GM12878 (cell line): ENCODE results near the gene WIPF2. TPM values are rescaled to one million over a fixed set of nuclear protein-coding genes. Genes with fewer than 3 reads are reported as not detected.

Experiments
- ATAC-seq: fragments of 200-7000 bp; cut with Tn5 transposase; 3 replicates; pipeline ENCODE4 v1.9.1; 2020; ENCODE audit warnings: mild to moderate bottlenecking, moderate library complexity
- BruUV-seq: library from RNA; stranded (reverse); fragments of 400-500 nt; replicated peaks from 2 replicates; lab custom pipeline; 2021; lab: Mats Ljungman, UMichigan
- CTCF ChIA-PET: fragments of 300-600 bp; sonication (Branson Sonifier 250); formaldehyde crosslinking; extraction: SDS; loops from one replicate; lab custom pipeline; 2021; ENCODE audit warnings: inconsistent platforms; lab: Yijun Ruan, JAX
- POLR2A ChIA-PET: fragments of 350-600 bp; formaldehyde crosslinking; extraction: SDS; loops from one replicate; lab custom pipeline; 2021; ENCODE audit warnings: inconsistent platforms; lab: Charles Lee
- RAD21 ChIA-PET: fragments of 300-600 bp; sonication (Branson Sonifier 250); formaldehyde crosslinking; loops from one replicate; lab custom pipeline; 2023; ENCODE audit warnings: antibody characterized with exemption; ENCODE audit not compliant: unreplicated experiment; lab: Charles Lee
- SMC1A ChIA-PET: fragments of 300-600 bp; sonication (Branson Sonifier 250); formaldehyde crosslinking; loops from one replicate; lab custom pipeline; 2023; ENCODE audit not compliant: unreplicated experiment, uncharacterized antibody; lab: Charles Lee
- DNase-seq: peaks from one replicate; pipeline ENCODE4 v3.0.0-alpha.2; 2011; ENCODE audit warnings: low read depth, low spot score
- FAIRE-seq: peaks from 3 replicates; lab custom pipeline; 2011; peaks lifted over from hg19 to GRCh38; lab: Jason Lieb, UNC
- H2AFZ ChIP-seq: 2 replicates; pipeline ENCODE4 v1.6.0; 2011; ENCODE audit warnings: low read depth, low read length, control low read depth; ENCODE audit not compliant: control insufficient read depth
- H3K27ac ChIP-seq: 2 replicates; pipeline ENCODE4 v1.5.1; 2011; ENCODE audit warnings: control low read depth; ENCODE audit not compliant: control insufficient read depth, insufficient read depth
- H3K27me3 ChIP-seq, 2 experiments: replicated peaks in 1 of 2; 2 replicates each; pipeline versions ENCODE4 v1.6.0 to v1.6.1; 2011; ENCODE audit warnings: low read length in 1 of 2; ENCODE audit not compliant: control insufficient read depth in 2 of 2, insufficient read depth in 2 of 2
- H3K36me3 ChIP-seq, 2 experiments: 2 replicates each; pipeline ENCODE4 v1.5.1; 2011; ENCODE audit warnings: low read length in 1 of 2; ENCODE audit not compliant: control insufficient read depth in 2 of 2, insufficient read depth in 2 of 2
- H3K4me1 ChIP-seq: 2 replicates; pipeline ENCODE4 v1.6.1; 2011; ENCODE audit warnings: mild to moderate bottlenecking, low read length, moderate library complexity, mixed read lengths; ENCODE audit not compliant: control insufficient read depth, insufficient read depth
- H3K4me2 ChIP-seq: 2 replicates; pipeline ENCODE4 v1.6.0; 2011; ENCODE audit warnings: control low read depth; ENCODE audit not compliant: control insufficient read depth, insufficient read depth
- H3K4me3 ChIP-seq: fragments of 200-600 bp; sonication (generic); 2 replicates; pipeline ENCODE4 v1.5.1; 2016
- H3K79me2 ChIP-seq: 2 replicates; pipeline ENCODE4 v1.6.0; 2011; ENCODE audit warnings: low read length; ENCODE audit not compliant: control insufficient read depth, insufficient read depth
- H3K9ac ChIP-seq: 2 replicates; pipeline ENCODE4 v1.8.0; 2011; ENCODE audit warnings: low read length, control low read depth, mixed read lengths; ENCODE audit not compliant: control insufficient read depth, insufficient read depth
- H3K9me3 ChIP-seq: replicated peaks from 3 replicates; pipeline ENCODE4 v1.5.1; 2011; ENCODE audit warnings: mild to moderate bottlenecking, low read length; ENCODE audit not compliant: control insufficient read depth, insufficient read depth
- H4K20me1 ChIP-seq: 2 replicates; pipeline ENCODE4 v1.6.0; 2011; ENCODE audit not compliant: control insufficient read depth, insufficient read depth
- CBX5 ChIP-seq: sonication (generic); IDR thresholded peaks from 2 replicates; pipeline ENCODE4 v1.6.1; 2016; ENCODE audit warnings: low read depth, moderate library complexity, mild to moderate bottlenecking, inconsistent platforms
- DPF2 ChIP-seq: fragments of 450-650 bp; IDR thresholded peaks from 2 replicates; pipeline ENCODE4 v1.6.1; 2017; ENCODE audit warnings: mild to moderate bottlenecking
- IKZF2 ChIP-seq, 2 experiments: fragments of 450-650 bp; IDR thresholded peaks; 2 replicates each; pipeline ENCODE4 v1.6.1; 2017; ENCODE audit warnings: mild to moderate bottlenecking in 2 of 2, moderate library complexity in 2 of 2
- ZNF687 ChIP-seq: fragments of 450-650 bp; IDR thresholded peaks from 2 replicates; pipeline ENCODE4 v1.6.1; 2017; ENCODE audit warnings: mild to moderate bottlenecking, moderate library complexity
- ZZZ3 ChIP-seq: IDR thresholded peaks from 2 replicates; pipeline ENCODE4 v1.6.1; 2011; ENCODE audit warnings: low read depth; ENCODE audit not compliant: control insufficient read depth, insufficient read length
- WGBS: methylation state at CpG from one replicate; pipeline ENCODE4 v1.1.6; 2016; ENCODE audit warnings: low lambda C conversion rate; ENCODE audit not compliant: insufficient replicate concordance, insufficient coverage; ENCODE audit errors: missing lambda C conversion rate; 5-methylcytosine and 5-hydroxymethylcytosine counted together
- in situ Hi-C: fragments of 300-500 bp; cut with MboI; formaldehyde crosslinking; loops from 9 replicates; pipeline ENCODE4 v1.14.3; 2018; ENCODE audit warnings: mixed read lengths
- intact Hi-C: fragments of 100-400 bp; cut with micrococcal nuclease; formaldehyde crosslinking; loops from one replicate; pipeline ENCODE4 v1.14.2; 2022; ENCODE audit not compliant: unreplicated experiment
- polyA plus RNA-seq, 11 experiments: library from polyadenylated mRNA; depleted of rRNA in 4 of 11; unstranded in 6 of 11; stranded (reverse) in 5 of 11; fragments of >200 nt; fragmentation: Nextera tagmentation in 4 of 11; fragmentation: Illumina TruSeq in 1 of 11; extraction: Ambion mirVana in 4 of 11; extraction: Trizol in 1 of 11; gene quantifications; 1 replicate in 1 of 11; 2 replicates in 10 of 11; pipeline versions ENCODE4 v1.2.1 to v1.2.3, GENCODE V29; 2011 to 2016; ENCODE audit warnings: inconsistent platforms in 2 of 11, missing spikeins in 2 of 11, low read depth in 1 of 11
- total RNA-seq, 4 experiments: library from RNA; depleted of rRNA in 3 of 4; stranded (reverse); fragments of >200 nt in 3 of 4; fragmentation: Illumina TruSeq in 1 of 4; extraction: Trizol in 1 of 4; gene quantifications; 2 replicates each; pipeline versions ENCODE4 v1.2.1 to v1.2.3, GENCODE V29; 2013 to 2021

WIPF2 gene
- total and polyA plus RNA-seq, 10 of the 15 experiments (the other 5 are each of a cell fraction or from before 2014, with no cell fraction given), result 4.2 to 20.8 (median 7.1) TPM

GRCh38 chr17:40311575-40311974 is 92.5 kb downstream of the WIPF2 start:
- peaks cover 69% of the 10 kb centered on the region for H3K4me1 ChIP-seq
- BruUV-seq, result no TSS peak
- H3K36me3 ChIP-seq, result no peaks in the 10 kb centered on the region; a peak in 1 of 4 replicates
- in situ Hi-C loops (no loop called here), intact Hi-C loops (loop anchor here (10.0 kb wide), 1 partner anchor 103 kb away; the partner anchor contains the start of gene TOP2A)
- peak overlapping the region; percentile 71 for H3K4me2 ChIP-seq
- ChIA-PET SMC1A (interaction anchor here (0.9 to 11.2 kb wide), 9 partner anchors 9 to 223 kb away, joined by 3 to 172 read pairs (median 4); partner anchors contain the start of gene WIPF2), CTCF (interaction anchor here (0.5 to 10.6 kb wide), 11 partner anchors 8 to 304 kb away, joined by 3 to 311 read pairs (median 5); no protein-coding TSS in a partner anchor), POLR2A (interaction anchor here (0.6 to 9.8 kb wide), 8 partner anchors 12 to 1356 kb away, joined by 3 to 123 read pairs (median 4); partner anchors contain the start of gene WIPF2), RAD21 (interaction anchor here (1.0 to 18.7 kb wide), 6 partner anchors 8 to 199 kb away, joined by 3 to 271 read pairs (median 5); no protein-coding TSS in a partner anchor)
- peak overlapping the region; percentile 42; the same call in 1 of the 2 replicates for H3K9ac ChIP-seq
- peak overlapping the region; percentile 72 for H3K27ac ChIP-seq
- ATAC-seq (peak; percentile 11; the same call in 2 of the 3 replicates), DNase-seq (no peak), FAIRE-seq (no peak)
- no peaks in the 10 kb centered on the region for H3K27me3 ChIP-seq
- H3K4me3 ChIP-seq, result peak overlapping the region; percentile 10; the same call in 1 of the 2 replicates
- 0 out of 2 replicates have a peak, but pooled peaks have one; percentile 19 for TF ChIP-seq DPF2
- TF ChIP-seq ZZZ3, result no peak
- peak in 1 of 2 experiments; percentile 39; a peak in 1 of 4 replicates for TF ChIP-seq IKZF2 (IDR thresholded peaks at IDR 0.05)
- H4K20me1 ChIP-seq, result no peaks in the 10 kb centered on the region
- H3K9me3 ChIP-seq, result no peaks in the 10 kb centered on the region
- H2AFZ ChIP-seq, result no peak overlapping the region; the same call in 1 of the 2 replicates
- H3K79me2 ChIP-seq, result no peaks in the 10 kb centered on the region; the same call in none of the 2 replicates
- 33% methylated on average over 2 of the region's 2 CpGs for WGBS

- H3K9ac ChIP-seq, result peak overlapping the region; percentile 42; the same call in 1 of the 2 replicates
- peak overlapping the region; percentile 71 for H3K4me2 ChIP-seq
- H2AFZ ChIP-seq, result no peak overlapping the region; the same call in 1 of the 2 replicates
- no peaks in the 10 kb centered on the region for H3K27me3 ChIP-seq
- FAIRE-seq (no peak), DNase-seq (no peak), ATAC-seq (peak; percentile 18)
- H4K20me1 ChIP-seq, result no peaks in the 10 kb centered on the region
- RAD21 ChIA-PET, result interaction anchor here (0.8 to 18.7 kb wide), 5 partner anchors 9 to 200 kb away, joined by 3 to 271 read pairs (median 6); no protein-coding TSS in a partner anchor
- H3K27ac ChIP-seq, result peak overlapping the region; percentile 72
- SMC1A ChIA-PET, result interaction anchor here (0.6 to 11.2 kb wide), 8 partner anchors 10 to 223 kb away, joined by 3 to 172 read pairs (median 5); partner anchors contain the start of gene WIPF2
- CTCF ChIA-PET, result interaction anchor here (0.9 to 7.4 kb wide), 10 partner anchors 7 to 46 kb away, joined by 3 to 90 read pairs (median 10); no protein-coding TSS in a partner anchor
- in situ Hi-C loops, result no loop called here
- H3K4me3 ChIP-seq, result peak overlapping the region; percentile 23; the same call in 1 of the 2 replicates
- intact Hi-C loops, result loop anchor here (10.0 kb wide), 1 partner anchor 103 kb away; the partner anchor contains the start of gene TOP2A
- H3K9me3 ChIP-seq, result no peaks in the 10 kb centered on the region
- POLR2A ChIA-PET, result interaction anchor here (0.6 to 9.8 kb wide), 6 partner anchors 12 to 1356 kb away, joined by 3 to 123 read pairs (median 4); partner anchors contain the start of gene WIPF2
- no peaks in the 10 kb centered on the region; the same call in none of the 2 replicates for H3K79me2 ChIP-seq
- peaks cover 73% of the 10 kb centered on the region for H3K4me1 ChIP-seq
- no peaks in the 10 kb centered on the region; a peak in 1 of 4 replicates for H3K36me3 ChIP-seq
- WGBS, result 49% methylated on average over 7 of the region's 7 CpGs
- no TSS peak for BruUV-seq
- TF ChIP-seq ZNF687 (peak; percentile 63), CBX5 (no peak)
Observed at GRCh38 chr17:40312131-40312731, 93.1 kb downstream of the WIPF2 start.
